GM12878 (cell line): Measurements from ENCODE around the gene LAMA2. TPM values are rescaled to one million over a fixed set of nuclear protein-coding genes. Genes with fewer than 3 reads are reported as not detected.

ENCODE experiments used
- ATAC-seq: fragments of 200-7000 bp; cut with Tn5 transposase; 3 replicates; pipeline ENCODE4 v1.9.1; 2020; ENCODE audit warnings: mild to moderate bottlenecking, moderate library complexity
- BruUV-seq: library from RNA; stranded (reverse); fragments of 400-500 nt; replicated peaks from 2 replicates; lab custom pipeline; 2021; lab: Mats Ljungman, UMichigan
- CTCF ChIA-PET: fragments of 300-600 bp; sonication (Branson Sonifier 250); formaldehyde crosslinking; extraction: SDS; loops from one replicate; lab custom pipeline; 2021; ENCODE audit warnings: inconsistent platforms; lab: Yijun Ruan, JAX
- POLR2A ChIA-PET: fragments of 350-600 bp; formaldehyde crosslinking; extraction: SDS; loops from one replicate; lab custom pipeline; 2021; ENCODE audit warnings: inconsistent platforms; lab: Charles Lee
- RAD21 ChIA-PET: fragments of 300-600 bp; sonication (Branson Sonifier 250); formaldehyde crosslinking; loops from one replicate; lab custom pipeline; 2023; ENCODE audit warnings: antibody characterized with exemption; ENCODE audit not compliant: unreplicated experiment; lab: Charles Lee
- SMC1A ChIA-PET: fragments of 300-600 bp; sonication (Branson Sonifier 250); formaldehyde crosslinking; loops from one replicate; lab custom pipeline; 2023; ENCODE audit not compliant: unreplicated experiment, uncharacterized antibody; lab: Charles Lee
- DNase-seq: peaks from one replicate; pipeline ENCODE4 v3.0.0-alpha.2; 2011; ENCODE audit warnings: low read depth, low spot score
- FAIRE-seq: peaks from 3 replicates; lab custom pipeline; 2011; peaks lifted over from hg19 to GRCh38; lab: Jason Lieb, UNC
- H2AFZ ChIP-seq: 2 replicates; pipeline ENCODE4 v1.6.0; 2011; ENCODE audit warnings: low read depth, low read length, control low read depth; ENCODE audit not compliant: control insufficient read depth
- H3K27ac ChIP-seq: 2 replicates; pipeline ENCODE4 v1.5.1; 2011; ENCODE audit warnings: control low read depth; ENCODE audit not compliant: control insufficient read depth, insufficient read depth
- H3K27me3 ChIP-seq, 2 experiments: replicated peaks in 1 of 2; 2 replicates each; pipeline versions ENCODE4 v1.6.0 to v1.6.1; 2011; ENCODE audit warnings: low read length in 1 of 2; ENCODE audit not compliant: control insufficient read depth in 2 of 2, insufficient read depth in 2 of 2
- H3K36me3 ChIP-seq, 2 experiments: 2 replicates each; pipeline ENCODE4 v1.5.1; 2011; ENCODE audit warnings: low read length in 1 of 2; ENCODE audit not compliant: control insufficient read depth in 2 of 2, insufficient read depth in 2 of 2
- H3K4me1 ChIP-seq: 2 replicates; pipeline ENCODE4 v1.6.1; 2011; ENCODE audit warnings: mild to moderate bottlenecking, low read length, moderate library complexity, mixed read lengths; ENCODE audit not compliant: control insufficient read depth, insufficient read depth
- H3K4me2 ChIP-seq: 2 replicates; pipeline ENCODE4 v1.6.0; 2011; ENCODE audit warnings: control low read depth; ENCODE audit not compliant: control insufficient read depth, insufficient read depth
- H3K4me3 ChIP-seq: fragments of 200-600 bp; sonication (generic); 2 replicates; pipeline ENCODE4 v1.5.1; 2016
- H3K79me2 ChIP-seq: 2 replicates; pipeline ENCODE4 v1.6.0; 2011; ENCODE audit warnings: low read length; ENCODE audit not compliant: control insufficient read depth, insufficient read depth
- H3K9ac ChIP-seq: 2 replicates; pipeline ENCODE4 v1.8.0; 2011; ENCODE audit warnings: low read length, control low read depth, mixed read lengths; ENCODE audit not compliant: control insufficient read depth, insufficient read depth
- H3K9me3 ChIP-seq: replicated peaks from 3 replicates; pipeline ENCODE4 v1.5.1; 2011; ENCODE audit warnings: mild to moderate bottlenecking, low read length; ENCODE audit not compliant: control insufficient read depth, insufficient read depth
- H4K20me1 ChIP-seq: 2 replicates; pipeline ENCODE4 v1.6.0; 2011; ENCODE audit not compliant: control insufficient read depth, insufficient read depth
- ATF2 ChIP-seq: IDR thresholded peaks from 2 replicates; pipeline ENCODE4 v1.6.1; 2012; ENCODE audit warnings: low read length, inconsistent platforms
- BACH1 ChIP-seq: fragments of 450-650 bp; IDR thresholded peaks from 2 replicates; pipeline ENCODE4 v1.6.1; 2017; ENCODE audit warnings: mild to moderate bottlenecking, borderline replicate concordance
- CREM ChIP-seq: IDR thresholded peaks from 2 replicates; pipeline ENCODE4 v1.6.1; 2014; ENCODE audit warnings: antibody characterized with exemption, low read depth
- CTCF ChIP-seq, 3 experiments: IDR thresholded peaks in 2 of 3; conservative IDR thresholded peaks in 1 of 3; 2 replicates each; pipeline ENCODE4 v1.5.1; 2011; ENCODE audit warnings: low read depth in 3 of 3, low read length in 3 of 3, mild to moderate bottlenecking in 3 of 3, control low read depth in 2 of 3, moderate library complexity in 2 of 3, inconsistent platforms in 1 of 3, mixed read lengths in 1 of 3; ENCODE audit not compliant: control insufficient read depth in 2 of 3, insufficient read depth in 1 of 3; ENCODE audit errors: extremely low read depth in 1 of 3
- FOXK2 ChIP-seq: fragments of 450-650 bp; IDR thresholded peaks from 2 replicates; pipeline ENCODE4 v1.6.1; 2017; ENCODE audit warnings: mild to moderate bottlenecking, moderate library complexity
- MXI1 ChIP-seq: fragments of 150-350 bp; IDR thresholded peaks from 2 replicates; pipeline ENCODE4 v1.6.1; 2011; ENCODE audit warnings: low read depth, mild to moderate bottlenecking, inconsistent platforms, low read length, improper control_type of control experiment
- NFYB ChIP-seq: IDR thresholded peaks from 2 replicates; pipeline ENCODE4 v1.6.1; 2011; ENCODE audit warnings: low read depth, mild to moderate bottlenecking, low read length, improper control_type of control experiment, moderate library complexity; ENCODE audit not compliant: insufficient read depth
- PKNOX1 ChIP-seq: fragments of 450-650 bp; IDR thresholded peaks from 2 replicates; pipeline ENCODE4 v1.6.1; 2016; ENCODE audit warnings: mild to moderate bottlenecking
- POLR2AphosphoS2 ChIP-seq: IDR thresholded peaks from 2 replicates; pipeline ENCODE4 v1.6.1; 2011; ENCODE audit warnings: low read depth, mild to moderate bottlenecking, low read length, improper control_type of control experiment, moderate library complexity
- RAD51 ChIP-seq: fragments of 450-650 bp; IDR thresholded peaks from 2 replicates; pipeline ENCODE4 v1.6.1; 2016; ENCODE audit warnings: moderate library complexity, mild to moderate bottlenecking, inconsistent platforms
- RELA ChIP-seq: fragments of 450-650 bp; IDR thresholded peaks from 2 replicates; pipeline ENCODE4 v1.8.0; 2014; ENCODE audit warnings: borderline replicate concordance; ENCODE audit not compliant: partially characterized antibody
- SIX5 ChIP-seq: IDR thresholded peaks from 2 replicates; pipeline ENCODE4 v1.6.1; 2011; ENCODE audit warnings: mild to moderate bottlenecking, low read depth, low read length, moderate library complexity; ENCODE audit not compliant: severe bottlenecking
- SKIL ChIP-seq: fragments of 450-650 bp; IDR thresholded peaks from 2 replicates; pipeline ENCODE4 v1.6.1; 2017; ENCODE audit warnings: mild to moderate bottlenecking, low read depth, inconsistent platforms; ENCODE audit not compliant: poor library complexity, severe bottlenecking
- SMAD1 ChIP-seq: fragments of 450-650 bp; IDR thresholded peaks from 2 replicates; pipeline ENCODE4 v1.6.1; 2018; ENCODE audit warnings: mild to moderate bottlenecking, low read depth; ENCODE audit not compliant: partially characterized antibody
- TCF3 ChIP-seq: IDR thresholded peaks from 2 replicates; pipeline ENCODE4 v1.6.1; 2012; ENCODE audit warnings: low read depth, mild to moderate bottlenecking, low read length, borderline replicate concordance; ENCODE audit not compliant: insufficient read depth
- WGBS: methylation state at CpG from one replicate; pipeline ENCODE4 v1.1.6; 2016; ENCODE audit warnings: low lambda C conversion rate; ENCODE audit not compliant: insufficient replicate concordance, insufficient coverage; ENCODE audit errors: missing lambda C conversion rate; 5-methylcytosine and 5-hydroxymethylcytosine counted together
- in situ Hi-C: fragments of 300-500 bp; cut with MboI; formaldehyde crosslinking; loops from 9 replicates; pipeline ENCODE4 v1.14.3; 2018; ENCODE audit warnings: mixed read lengths
- intact Hi-C: fragments of 100-400 bp; cut with micrococcal nuclease; formaldehyde crosslinking; loops from one replicate; pipeline ENCODE4 v1.14.2; 2022; ENCODE audit not compliant: unreplicated experiment
- polyA plus RNA-seq, 11 experiments: library from polyadenylated mRNA; depleted of rRNA in 4 of 11; unstranded in 6 of 11; stranded (reverse) in 5 of 11; fragments of >200 nt; fragmentation: Nextera tagmentation in 4 of 11; fragmentation: Illumina TruSeq in 1 of 11; extraction: Ambion mirVana in 4 of 11; extraction: Trizol in 1 of 11; gene quantifications; 1 replicate in 1 of 11; 2 replicates in 10 of 11; pipeline versions ENCODE4 v1.2.1 to v1.2.3, GENCODE V29; 2011 to 2016; ENCODE audit warnings: inconsistent platforms in 2 of 11, missing spikeins in 2 of 11, low read depth in 1 of 11
- total RNA-seq, 4 experiments: library from RNA; depleted of rRNA in 3 of 4; stranded (reverse); fragments of >200 nt in 3 of 4; fragmentation: Illumina TruSeq in 1 of 4; extraction: Trizol in 1 of 4; gene quantifications; 2 replicates each; pipeline versions ENCODE4 v1.2.1 to v1.2.3, GENCODE V29; 2013 to 2021

Gene LAMA2
- total and polyA plus RNA-seq, 10 of the 15 experiments (the other 5 are each of a cell fraction or from before 2014, with no cell fraction given): 0.04 to 2.0 (median 0.37) TPM; not detected in 1

GRCh38 chr6:129446272-129447197 lies 563.6 kb downstream of the LAMA2 start:
- H3K4me3 ChIP-seq: no peak overlapping the region
- SMC1A ChIA-PET: no interaction called here
- no peak overlapping the region for H3K4me2 ChIP-seq
- H3K79me2 ChIP-seq: no peaks in the 10 kb centered on the region
- no TSS peak for BruUV-seq
- intact Hi-C loops (no loop called here), in situ Hi-C loops (no loop called here)
- ATAC-seq: no peak
- no peak overlapping the region for H2AFZ ChIP-seq
- peaks cover 2 to 16% of the 10 kb centered on the region in 2 experiments; a peak in 3 of 4 replicates for H3K27me3 ChIP-seq
- H3K36me3 ChIP-seq: no peaks in the 10 kb centered on the region
- RAD21 ChIA-PET: no interaction called here
- DNase-seq: no peak
- WGBS: 54% methylated on average over 6 of the region's 7 CpGs
- H3K9me3 ChIP-seq: no peaks in the 10 kb centered on the region
- POLR2A ChIA-PET: no interaction called here
- H3K4me1 ChIP-seq: peaks cover 8% of the 10 kb centered on the region; the same call in 1 of the 2 replicates
- H3K27ac ChIP-seq: no peak overlapping the region
- no peaks in the 10 kb centered on the region for H4K20me1 ChIP-seq
- CTCF ChIA-PET: no interaction called here
- H3K9ac ChIP-seq: no peak overlapping the region
- no peak for FAIRE-seq
- no peak for TF ChIP-seq CREM
- no peak for TF ChIP-seq CTCF (IDR thresholded peaks at IDR 0.05 in 2 of 3, conservative IDR thresholded peaks at IDR 0.05 in 1 of 3; ENCODE audit: control insufficient read depth in 2 of 3, extremely low read depth in 1 of 3, insufficient read depth in 1 of 3, low read depth in 3 of 3, low read length in 3 of 3)
- no peak for TF ChIP-seq POLR2AphosphoS2
- TF ChIP-seq RAD51: no peak
- TF ChIP-seq SMAD1: no peak
- TF ChIP-seq ATF2: no peak
- TF ChIP-seq PKNOX1: no peak
- no peak for TF ChIP-seq SIX5
- no peak for TF ChIP-seq NFYB
- no peak for TF ChIP-seq BACH1
- no peak for TF ChIP-seq FOXK2
- TF ChIP-seq TCF3: no peak
- no peak for TF ChIP-seq SKIL
- TF ChIP-seq RELA: no peak
- no peak for TF ChIP-seq MXI1
